ENCODE measurements around the gene RERE.

DNA sequence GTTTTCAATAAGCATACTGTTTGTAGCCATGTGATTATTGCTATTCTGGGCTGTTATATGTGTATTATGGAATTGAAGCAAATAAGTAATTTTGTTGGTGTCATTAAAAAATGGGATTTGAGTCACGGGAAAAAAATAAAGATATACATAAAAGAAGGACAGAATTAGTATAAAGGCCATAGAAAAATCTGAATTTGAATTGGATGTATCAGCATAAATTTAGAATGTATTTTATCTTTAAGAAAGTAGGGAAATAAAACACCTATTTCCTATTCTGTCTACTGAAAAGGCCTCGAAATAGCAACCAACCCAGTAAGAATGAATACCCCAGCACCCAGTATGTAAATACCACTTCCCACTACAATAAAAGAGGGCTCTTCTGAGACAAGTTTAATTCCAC is 313.6 kb downstream of the RERE start:
- TF ChIP-seq, protein P1, sequence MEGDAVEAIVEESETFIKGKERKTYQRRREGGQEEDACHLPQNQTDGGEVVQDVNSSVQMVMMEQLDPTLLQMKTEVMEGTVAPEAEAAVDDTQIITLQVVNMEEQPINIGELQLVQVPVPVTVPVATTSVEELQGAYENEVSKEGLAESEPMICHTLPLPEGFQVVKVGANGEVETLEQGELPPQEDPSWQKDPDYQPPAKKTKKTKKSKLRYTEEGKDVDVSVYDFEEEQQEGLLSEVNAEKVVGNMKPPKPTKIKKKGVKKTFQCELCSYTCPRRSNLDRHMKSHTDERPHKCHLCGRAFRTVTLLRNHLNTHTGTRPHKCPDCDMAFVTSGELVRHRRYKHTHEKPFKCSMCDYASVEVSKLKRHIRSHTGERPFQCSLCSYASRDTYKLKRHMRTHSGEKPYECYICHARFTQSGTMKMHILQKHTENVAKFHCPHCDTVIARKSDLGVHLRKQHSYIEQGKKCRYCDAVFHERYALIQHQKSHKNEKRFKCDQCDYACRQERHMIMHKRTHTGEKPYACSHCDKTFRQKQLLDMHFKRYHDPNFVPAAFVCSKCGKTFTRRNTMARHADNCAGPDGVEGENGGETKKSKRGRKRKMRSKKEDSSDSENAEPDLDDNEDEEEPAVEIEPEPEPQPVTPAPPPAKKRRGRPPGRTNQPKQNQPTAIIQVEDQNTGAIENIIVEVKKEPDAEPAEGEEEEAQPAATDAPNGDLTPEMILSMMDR (IDR thresholded peaks at IDR 0.05) = no peak
- TF ChIP-seq USF2 (CRISPR knock-in tag; IDR thresholded peaks at IDR 0.05) (no peak), CREB1 (CRISPR knock-in tag; IDR thresholded peaks at IDR 0.05) (no peak), SMAD3 (CRISPR knock-in tag; IDR thresholded peaks at IDR 0.05; ENCODE audit: borderline replicate concordance) (no peak)

All from WTC11 (cell line).